Neural cell (in vitro differentiated cells): Measurements from ENCODE around the gene EEF1A2. TPM values are rescaled to one million over a fixed set of nuclear protein-coding genes. Genes with fewer than 3 reads are reported as not detected.

Experiments used
- polyA plus RNA-seq: library from polyadenylated mRNA; depleted of rRNA; stranded (reverse); fragments of >200 nt; gene quantifications from 2 replicates; pipeline ENCODE4 v1.2.3, GENCODE V29; 2014

Gene EEF1A2
- polyA plus RNA-seq, 1 donor from 2014 or later: 208 TPM

Other genes with a start within 250 kb of the EEF1A2 start
- 11.2 and 18.7 TPM in 2 replicates for gene NKAIN4, start 244.6 kb downstream of the EEF1A2 start, polyA plus RNA-seq
- 70.2 and 82.0 TPM in 2 replicates for gene ARFGAP1, start 226.3 kb downstream of the EEF1A2 start, polyA plus RNA-seq
- gene COL20A1, start 205.9 kb downstream of the EEF1A2 start, polyA plus RNA-seq: 0.46 and 1.1 TPM in 2 replicates
- gene CHRNA4, start 137.7 kb downstream of the EEF1A2 start, polyA plus RNA-seq: 6.8 and 10.5 TPM in 2 replicates
- 84.7 and 88.8 TPM in 2 replicates for gene KCNQ2, start 26.4 kb downstream of the EEF1A2 start, polyA plus RNA-seq
- gene PPDPF, start 21.7 kb upstream of the EEF1A2 start, polyA plus RNA-seq: 95.1 and 106 TPM in 2 replicates
- not detected in 2 replicates for gene PTK6, start 38.3 kb upstream of the EEF1A2 start, polyA plus RNA-seq
- gene SRMS, start 48.7 kb upstream of the EEF1A2 start, polyA plus RNA-seq: not detected in 2 replicates
- 1.9 and 5.2 TPM in 2 replicates for gene FNDC11, start 55.1 kb upstream of the EEF1A2 start, polyA plus RNA-seq
- gene HELZ2, start 75.2 kb upstream of the EEF1A2 start, polyA plus RNA-seq: 0.40 and 1.3 TPM in 2 replicates
- 13.7 and 14.1 TPM in 2 replicates for gene GMEB2, start 128.0 kb upstream of the EEF1A2 start, polyA plus RNA-seq
- gene STMN3, start 154.3 kb upstream of the EEF1A2 start, polyA plus RNA-seq: 268 and 322 TPM in 2 replicates
- gene RTEL1, start 159.2 kb upstream of the EEF1A2 start, polyA plus RNA-seq: 29.2 and 31.9 TPM in 2 replicates
- gene TNFRSF6B, start 197.6 kb upstream of the EEF1A2 start, polyA plus RNA-seq: 9.4 TPM in 1 of 2 replicates, not detected in the other
- gene ARFRP1, start 208.9 kb upstream of the EEF1A2 start, polyA plus RNA-seq: 70.9 and 78.0 TPM in 2 replicates
- gene ZGPAT, start 209.0 kb upstream of the EEF1A2 start, polyA plus RNA-seq: 60.8 and 67.5 TPM in 2 replicates
- gene LIME1, start 237.6 kb upstream of the EEF1A2 start, polyA plus RNA-seq: 65.2 and 83.6 TPM in 2 replicates
- 52.1 and 61.8 TPM in 2 replicates for gene SLC2A4RG, start 240.7 kb upstream of the EEF1A2 start, polyA plus RNA-seq